ENCODE measurements around the gene BDKRB2.

DNA sequence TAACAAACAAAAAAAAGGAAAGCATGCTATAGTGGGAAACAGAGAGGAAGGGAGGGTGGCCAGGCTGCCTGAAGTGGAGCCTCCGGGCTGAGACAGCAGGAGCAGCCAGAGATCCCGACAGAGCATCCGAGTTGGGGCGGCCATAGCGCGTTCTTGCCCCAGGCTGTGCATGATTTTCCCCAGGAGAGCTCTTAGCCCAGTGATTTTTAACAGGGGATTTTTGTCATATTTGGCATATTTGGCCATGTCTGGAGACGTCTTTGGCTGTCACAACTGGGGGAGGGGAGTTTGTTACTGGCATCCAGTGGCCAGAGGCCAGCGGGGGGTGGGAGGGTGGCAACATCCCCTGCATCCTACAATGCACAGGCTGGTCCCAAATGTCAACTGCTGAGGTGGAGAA lies 74.9 kb downstream of the BDKRB2 start:
- TF ChIP-seq, protein P1, sequence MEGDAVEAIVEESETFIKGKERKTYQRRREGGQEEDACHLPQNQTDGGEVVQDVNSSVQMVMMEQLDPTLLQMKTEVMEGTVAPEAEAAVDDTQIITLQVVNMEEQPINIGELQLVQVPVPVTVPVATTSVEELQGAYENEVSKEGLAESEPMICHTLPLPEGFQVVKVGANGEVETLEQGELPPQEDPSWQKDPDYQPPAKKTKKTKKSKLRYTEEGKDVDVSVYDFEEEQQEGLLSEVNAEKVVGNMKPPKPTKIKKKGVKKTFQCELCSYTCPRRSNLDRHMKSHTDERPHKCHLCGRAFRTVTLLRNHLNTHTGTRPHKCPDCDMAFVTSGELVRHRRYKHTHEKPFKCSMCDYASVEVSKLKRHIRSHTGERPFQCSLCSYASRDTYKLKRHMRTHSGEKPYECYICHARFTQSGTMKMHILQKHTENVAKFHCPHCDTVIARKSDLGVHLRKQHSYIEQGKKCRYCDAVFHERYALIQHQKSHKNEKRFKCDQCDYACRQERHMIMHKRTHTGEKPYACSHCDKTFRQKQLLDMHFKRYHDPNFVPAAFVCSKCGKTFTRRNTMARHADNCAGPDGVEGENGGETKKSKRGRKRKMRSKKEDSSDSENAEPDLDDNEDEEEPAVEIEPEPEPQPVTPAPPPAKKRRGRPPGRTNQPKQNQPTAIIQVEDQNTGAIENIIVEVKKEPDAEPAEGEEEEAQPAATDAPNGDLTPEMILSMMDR (IDR thresholded peaks at IDR 0.05; ENCODE audit: low read length): no peak
- TF ChIP-seq EZH2 (IDR thresholded peaks at IDR 0.05; ENCODE audit: borderline replicate concordance, low read length): no peak

All from OCI-LY1 (cell line).